ENCODE results near the gene DNAH17.

Gene DNAH17

DNA sequence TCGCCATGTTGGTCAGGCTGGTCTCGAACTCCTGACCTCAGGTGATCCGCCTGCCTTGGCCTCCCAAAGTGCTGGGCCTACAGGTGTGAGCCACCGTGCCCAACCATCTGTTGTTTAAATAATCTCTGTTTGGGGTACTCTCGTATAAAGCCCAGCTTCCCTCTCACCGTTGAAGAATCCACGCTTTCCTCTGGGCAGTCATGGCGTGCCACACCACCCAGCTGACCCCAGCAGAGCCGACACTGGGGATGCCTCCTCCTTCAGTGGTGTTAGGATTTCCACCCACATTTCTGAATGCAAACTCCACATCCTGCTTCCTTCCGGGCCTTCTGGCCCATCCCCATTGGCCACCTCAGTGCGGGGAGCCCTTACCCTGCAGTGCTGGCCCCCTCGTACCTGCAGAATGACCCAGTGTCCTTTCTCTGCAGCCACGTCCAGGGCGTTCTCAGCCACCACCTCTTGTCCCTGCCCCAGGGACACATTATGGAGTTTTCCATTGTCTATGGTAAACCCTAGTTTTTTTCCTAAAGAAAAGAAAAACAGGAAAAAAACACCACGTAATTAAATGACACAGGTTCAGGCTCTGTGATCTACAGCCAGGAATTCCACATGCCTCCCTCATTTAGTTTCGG lies 138.4 kb downstream of the DNAH17 start:
- no peak for DNase-seq (ENCODE audit: extremely low spot score, insufficient read length, low read depth)
- no peak for FAIRE-seq

GRCh38 chr17:78438271-78438691 lies 138.9 kb downstream of the DNAH17 start:
- no peak for FAIRE-seq
- DNase-seq (ENCODE audit: extremely low spot score, insufficient read length, low read depth): no peak

DNA sequence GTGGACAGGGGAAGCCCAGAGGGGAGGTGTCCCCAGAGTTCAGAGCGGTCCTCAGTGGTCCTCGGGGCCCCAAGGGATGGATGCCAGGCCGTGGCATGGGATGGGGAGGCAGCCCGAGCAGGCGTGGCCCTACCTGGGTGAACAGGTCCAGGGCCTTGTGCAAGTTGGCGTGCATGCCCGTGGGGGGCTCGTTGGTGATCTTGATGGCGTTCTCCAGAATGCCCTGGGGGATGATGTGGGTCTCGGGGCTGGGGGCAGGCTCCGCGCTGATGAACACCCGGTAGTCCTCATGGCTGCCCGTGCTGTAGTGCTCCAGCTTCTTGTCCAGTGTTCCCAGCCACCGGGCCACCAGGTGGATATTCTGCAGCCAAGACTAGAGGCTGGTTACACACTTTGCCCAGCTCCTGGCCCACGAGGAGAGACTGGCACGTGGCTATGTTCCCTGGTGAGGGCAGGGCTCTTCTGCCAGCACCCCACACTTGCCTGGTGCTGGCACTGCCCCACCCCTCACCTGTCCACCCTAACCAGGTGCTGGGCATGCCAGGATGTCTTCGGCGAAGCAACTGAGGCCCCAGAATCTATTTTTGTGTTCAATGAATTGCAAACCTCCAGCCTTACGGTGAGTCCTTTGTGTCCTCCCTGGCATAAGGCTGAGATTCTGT lies 139.6 kb downstream of the DNAH17 start:
- no peak for DNase-seq (ENCODE audit: extremely low spot score, insufficient read length, low read depth)

GRCh38 chr17:78435330-78436005 lies 141.7 kb downstream of the DNAH17 start:
- no peak for FAIRE-seq
- DNase-seq (ENCODE audit: extremely low spot score, insufficient read length, low read depth): no peak

More for the DNA sequence above, 139.6 kb downstream of the DNAH17 start:
- FAIRE-seq: no peak

DNA sequence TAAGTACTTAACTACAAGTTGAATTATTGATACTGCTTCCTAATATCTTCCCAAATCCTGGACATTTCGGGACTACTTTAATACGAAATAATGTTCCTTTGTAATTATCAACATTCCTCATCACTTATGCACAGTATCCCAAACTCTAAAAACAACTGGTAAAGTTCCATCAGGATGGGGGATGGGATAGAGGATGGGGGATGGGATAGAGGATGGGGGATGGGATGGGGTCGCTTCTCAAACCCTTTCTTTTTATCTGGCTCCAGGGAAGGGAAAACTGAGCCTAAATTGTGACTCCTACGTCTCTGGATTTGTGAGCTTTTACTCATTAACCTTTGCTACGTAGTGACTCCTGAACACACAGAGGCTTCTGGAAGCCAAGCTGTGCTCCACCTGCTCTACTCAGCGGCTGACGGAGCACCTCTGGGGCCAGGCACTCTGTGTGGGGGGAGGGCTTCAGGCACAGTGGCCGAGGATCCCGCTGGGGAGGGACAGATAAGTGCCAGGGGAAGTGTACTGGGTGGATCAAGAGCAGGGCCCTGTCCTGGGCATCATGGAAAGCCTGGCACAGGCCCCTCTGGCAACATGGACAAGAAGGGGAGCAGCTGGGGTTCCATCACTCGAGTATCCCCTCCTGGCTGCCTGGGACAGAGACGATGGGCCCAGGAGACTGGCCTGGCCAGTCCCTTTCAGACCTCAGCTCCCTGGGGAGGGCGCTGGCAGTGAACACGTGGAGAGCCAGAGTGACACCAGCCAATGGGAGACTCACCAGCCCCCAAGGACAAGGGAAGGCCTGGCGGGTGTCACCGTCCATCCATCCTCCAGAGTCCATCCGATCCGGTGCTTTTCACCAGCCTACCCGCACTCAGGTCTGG lies 142.5 kb downstream of the DNAH17 start:
- FAIRE-seq (no peak), DNase-seq (ENCODE audit: extremely low spot score, insufficient read length, low read depth) (no peak)

- FAIRE-seq (no peak), DNase-seq (ENCODE audit: extremely low spot score, insufficient read length, low read depth) (no peak)
Measured at GRCh38 chr17:78433780-78434335, 143.3 kb downstream of the DNAH17 start.

DNA sequence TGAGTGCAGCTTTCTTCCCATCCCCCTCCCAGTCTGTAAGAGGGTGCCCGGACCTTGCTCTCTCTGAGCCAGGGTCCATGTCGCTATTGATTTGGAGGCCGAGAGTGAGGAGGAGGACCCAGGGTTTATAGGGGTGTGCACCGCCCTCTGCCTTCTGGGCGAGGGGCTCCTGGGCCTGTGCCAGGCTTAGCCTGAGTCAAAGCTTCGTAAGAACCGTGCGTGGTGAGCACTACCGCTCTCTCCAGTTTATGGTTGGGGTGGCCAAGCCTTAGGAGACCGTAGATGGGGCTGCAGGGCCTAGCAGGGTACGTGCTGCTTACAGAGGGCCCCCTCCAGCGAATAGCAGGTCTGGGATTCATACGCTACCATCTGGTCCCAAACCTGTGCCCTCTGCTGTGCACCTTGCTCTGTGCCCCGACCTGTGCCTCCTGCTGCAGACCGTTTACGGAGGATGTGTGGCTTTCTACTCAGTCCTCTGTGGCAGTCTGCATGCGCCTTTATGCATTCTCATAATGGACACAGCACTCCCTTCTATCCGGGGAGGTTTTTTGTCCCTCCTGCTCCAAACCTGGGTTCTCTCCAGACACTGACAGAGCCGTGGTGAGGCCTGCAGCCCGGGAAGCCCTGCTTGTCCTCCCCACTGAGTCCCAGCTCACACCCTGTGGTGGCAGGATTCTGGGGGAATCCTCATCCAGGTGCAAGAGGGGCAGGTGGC lies 144.0 kb downstream of the DNAH17 start:
- FAIRE-seq: no peak
- no peak for DNase-seq (ENCODE audit: extremely low spot score, insufficient read length, low read depth)

- FAIRE-seq (no peak), DNase-seq (ENCODE audit: extremely low spot score, insufficient read length, low read depth) (no peak)
Measured at GRCh38 chr17:78432226-78433012, 144.8 kb downstream of the DNAH17 start.

- FAIRE-seq (no peak), DNase-seq (ENCODE audit: extremely low spot score, insufficient read length, low read depth) (no peak)
Measured at GRCh38 chr17:78431692-78431958, 145.6 kb downstream of the DNAH17 start.

DNA sequence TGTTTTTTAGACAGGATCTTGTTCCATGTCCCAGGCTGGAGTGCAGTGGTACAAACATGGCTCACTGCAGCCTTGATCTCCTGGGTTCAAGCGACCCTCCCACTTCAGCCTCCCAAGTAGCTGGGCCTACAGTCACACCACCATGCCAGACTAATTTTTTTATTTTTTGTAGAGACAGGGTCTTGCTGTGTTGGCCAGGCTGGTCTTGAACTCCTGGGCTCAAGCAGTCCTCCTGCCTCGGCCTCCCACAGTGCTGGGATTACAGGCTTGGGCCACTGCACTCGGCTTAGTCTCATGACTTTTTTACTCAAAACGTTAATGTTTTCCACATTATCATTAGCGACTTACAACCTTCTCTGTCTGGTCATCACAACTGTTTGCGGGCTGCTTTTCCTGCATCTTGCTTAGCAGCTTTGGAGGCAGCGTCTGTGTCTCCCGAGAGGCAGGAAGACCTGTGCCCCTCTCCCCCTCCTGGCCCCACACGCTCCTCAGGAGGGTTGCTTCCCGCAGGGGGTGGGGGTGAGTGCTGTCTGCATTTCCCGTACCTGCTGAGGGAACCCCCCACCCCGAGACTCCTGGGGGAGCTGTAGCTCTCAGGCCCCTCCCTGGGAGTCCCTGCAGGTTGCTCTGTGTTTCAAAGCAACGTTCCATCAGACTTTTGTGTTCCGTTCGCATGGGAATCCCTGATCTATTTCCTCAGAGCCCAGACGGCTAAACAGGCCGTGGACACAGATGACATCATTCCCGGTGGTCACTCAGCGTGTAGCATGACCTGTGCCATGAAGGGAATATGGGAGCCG lies 146.1 kb downstream of the DNAH17 start:
- DNase-seq (ENCODE audit: extremely low spot score, insufficient read length, low read depth) (no peak), FAIRE-seq (no peak)

DNA sequence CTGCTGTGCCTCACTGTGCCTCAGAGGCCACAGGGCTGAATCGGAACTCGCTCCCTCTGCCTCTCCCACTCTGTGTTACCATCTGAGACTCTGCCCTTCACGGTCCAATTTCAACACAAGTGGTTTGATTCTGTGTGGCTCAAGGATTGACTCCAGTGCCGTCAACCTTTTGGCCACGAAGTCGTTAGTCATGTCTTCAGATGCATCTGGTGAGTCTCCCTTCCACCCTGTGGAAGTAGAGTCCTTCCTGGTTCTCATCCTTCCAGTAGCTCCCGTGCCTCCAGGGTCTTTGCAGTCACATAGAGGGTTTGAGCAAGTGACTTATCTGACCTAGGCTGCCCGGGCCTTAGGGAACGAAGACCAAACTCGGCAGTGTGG lies 147.6 kb downstream of the DNAH17 start:
- no peak for DNase-seq (ENCODE audit: extremely low spot score, insufficient read length, low read depth)
- no peak for FAIRE-seq

GRCh38 chr17:78428836-78429617 lies 148.2 kb downstream of the DNAH17 start:
- DNase-seq (ENCODE audit: extremely low spot score, insufficient read length, low read depth) (no peak), FAIRE-seq (no peak)

GRCh38 chr17:78428025-78428575 lies 149.1 kb downstream of the DNAH17 start:
- no peak for FAIRE-seq
- no peak for DNase-seq (ENCODE audit: extremely low spot score, insufficient read length, low read depth)

DNA sequence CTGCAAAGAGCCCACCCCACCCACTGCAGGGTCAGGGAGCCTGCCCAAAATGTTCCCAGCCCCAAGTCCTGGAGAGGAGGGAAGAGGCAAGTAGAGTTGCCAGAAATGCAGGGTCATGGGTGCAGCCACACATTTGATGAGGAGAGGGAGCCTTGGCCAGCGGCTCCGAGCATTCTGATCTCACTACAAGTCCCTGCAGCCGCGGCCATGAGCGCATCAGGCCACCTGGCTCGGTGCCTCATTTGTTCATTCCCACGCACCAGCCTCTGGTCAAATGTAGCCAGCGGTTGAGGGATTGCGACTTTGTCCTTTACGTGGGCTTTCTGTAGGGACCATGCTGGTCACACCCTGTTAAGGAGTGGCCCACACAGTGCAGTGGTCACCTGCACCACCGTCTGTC lies 150.1 kb downstream of the DNAH17 start:
- DNase-seq (ENCODE audit: extremely low spot score, insufficient read length, low read depth): no peak
- FAIRE-seq: no peak

DNA sequence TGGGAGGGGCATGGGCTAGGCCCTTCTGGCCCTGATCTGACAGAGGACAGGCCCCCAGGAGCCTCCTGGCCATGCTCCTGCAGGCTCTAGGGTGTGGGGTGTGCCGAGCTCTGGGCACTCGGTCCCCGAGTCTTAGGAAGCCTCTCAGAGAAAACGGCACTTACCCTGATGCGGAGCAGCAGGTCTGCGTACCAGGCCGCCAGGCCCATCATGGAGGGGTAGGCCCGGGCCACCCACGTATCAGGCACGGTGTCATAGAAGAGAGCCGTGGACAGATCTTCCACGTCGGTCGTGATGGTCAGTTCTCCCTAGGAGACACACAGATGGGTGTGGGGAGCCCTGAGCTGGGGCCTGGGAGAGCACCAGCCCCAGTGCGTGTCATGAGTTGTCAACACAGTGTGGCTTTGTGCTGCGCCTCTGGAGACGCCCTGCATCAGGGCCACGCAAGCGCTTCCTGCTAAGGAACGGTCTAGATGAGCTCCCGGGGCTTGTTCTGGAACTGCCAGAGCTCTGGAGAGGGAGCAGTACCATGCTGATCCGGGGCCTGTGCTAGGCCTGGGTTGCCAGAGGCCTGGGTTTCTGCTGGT lies 150.8 kb downstream of the DNAH17 start:
- no peak for DNase-seq (ENCODE audit: extremely low spot score, insufficient read length, low read depth)
- FAIRE-seq: no peak

GRCh38 chr17:78425429-78425828 lies 151.8 kb downstream of the DNAH17 start:
- no peak for DNase-seq (ENCODE audit: extremely low spot score, insufficient read length, low read depth)
- FAIRE-seq: no peak
